Subcutaneous abdominal adipose tissue (tissue), 5 donors: ENCODE results near the gene CFAP69.

ENCODE experiments used
- H3K27ac ChIP-seq: one replicate; pipeline ENCODE4 v1.7.0; 2013; ENCODE audit warnings: low read depth, mild to moderate bottlenecking, inconsistent platforms, low read length, moderate library complexity
- H3K27me3 ChIP-seq, 5 donors: one replicate each; pipeline ENCODE4 v1.7.0; 2013; ENCODE audit warnings: low read length in 5 of 5, inconsistent platforms in 1 of 5; ENCODE audit not compliant: control insufficient read depth in 5 of 5, insufficient read depth in 4 of 5
- H3K36me3 ChIP-seq, 5 donors: one replicate each; pipeline ENCODE4 v1.7.0; 2013; ENCODE audit warnings: low read length in 5 of 5; ENCODE audit not compliant: control insufficient read depth in 5 of 5, insufficient read depth in 5 of 5
- H3K4me1 ChIP-seq, 5 donors: one replicate each; pipeline ENCODE4 v1.7.0; 2013; ENCODE audit warnings: low read length in 5 of 5, mild to moderate bottlenecking in 3 of 5, moderate library complexity in 1 of 5; ENCODE audit not compliant: control insufficient read depth in 5 of 5, insufficient read depth in 5 of 5
- H3K4me3 ChIP-seq, 5 donors: one replicate each; pipeline ENCODE4 v1.7.0; 2013; ENCODE audit warnings: low read length in 5 of 5, low read depth in 1 of 5
- H3K9ac ChIP-seq, 5 donors: one replicate each; pipeline ENCODE4 v1.7.0; 2013; ENCODE audit warnings: low read length in 5 of 5, mild to moderate bottlenecking in 4 of 5, moderate library complexity in 3 of 5
- H3K9me3 ChIP-seq, 5 donors: one replicate each; pipeline ENCODE4 v1.7.0; 2013; ENCODE audit warnings: low read length in 5 of 5; ENCODE audit not compliant: control insufficient read depth in 5 of 5
- donor health status: healthy.
- donor health status: healthy.
- donor health status: healthy.
- donor health status: healthy.
- donor health status: healthy.

The CFAP69 gene

DNA sequence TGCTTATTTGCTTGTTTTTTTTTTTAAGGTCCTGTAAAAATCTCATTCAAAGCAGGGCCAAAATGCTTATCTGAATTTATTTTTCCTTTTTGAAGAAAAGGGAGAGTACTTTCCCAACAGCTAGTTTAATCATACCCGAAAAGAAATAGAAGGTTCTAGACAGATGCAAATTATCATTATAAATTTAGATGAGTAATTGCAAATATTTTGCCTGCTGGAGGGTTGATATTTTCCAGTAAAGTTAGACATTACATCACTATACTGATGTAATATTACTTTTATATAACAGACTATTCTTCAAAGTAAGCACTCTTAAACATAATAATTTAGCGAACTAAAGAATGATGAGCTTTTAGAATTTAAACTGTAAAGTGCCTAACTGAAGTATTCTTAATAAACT lies 14.1 kb upstream of the CFAP69 start:
- Histone ChIP-seq H3K9me3 (no peaks in the 10 kb centered on the region), H3K9ac (no peak overlapping the region), H3K27ac (peak overlapping the region; percentile 1), H3K4me3 (no peak overlapping the region), H3K36me3 (peaks cover 0 to 17% (median 0%) of the 10 kb centered on the region in 5 donors), H3K4me1 (no peaks in the 10 kb centered on the region), H3K27me3 (no peaks in the 10 kb centered on the region)

GRCh38 chr7:90231304-90231703 lies 13.7 kb upstream of the CFAP69 start:
- no peak overlapping the region for H3K4me3 ChIP-seq
- H3K9me3 ChIP-seq = no peaks in the 10 kb centered on the region
- no peak overlapping the region for H3K9ac ChIP-seq
- H3K36me3 ChIP-seq = peaks cover 0 to 17% (median 0%) of the 10 kb centered on the region in 5 donors
- H3K27me3 ChIP-seq = no peaks in the 10 kb centered on the region
- no peaks in the 10 kb centered on the region for H3K4me1 ChIP-seq
- H3K27ac ChIP-seq = no peak overlapping the region

DNA sequence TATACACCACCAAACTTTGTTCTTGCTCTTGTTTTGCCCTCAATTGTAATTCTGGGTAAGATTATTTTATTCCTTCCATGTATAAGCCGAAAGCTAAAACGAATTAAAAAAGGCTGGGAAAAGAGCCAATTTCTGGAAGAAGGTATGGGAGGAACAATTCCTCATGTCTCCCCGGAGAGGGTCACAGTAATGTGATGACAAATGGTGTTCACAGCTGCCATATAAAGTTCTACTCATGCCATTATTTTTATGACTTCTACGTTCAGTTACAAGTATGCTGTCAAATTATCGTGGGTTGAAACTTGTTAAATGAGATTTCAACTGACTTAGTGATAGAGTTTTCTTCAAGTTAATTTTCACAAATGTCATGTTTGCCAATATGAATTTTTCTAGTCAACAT lies 12.5 kb upstream of the CFAP69 start:
- peaks cover 0 to 12% (median 0%) of the 10 kb centered on the region in 5 donors for H3K36me3 ChIP-seq
- no peaks in the 10 kb centered on the region for H3K27me3 ChIP-seq
- H3K4me1 ChIP-seq = no peaks in the 10 kb centered on the region
- no peak overlapping the region for H3K27ac ChIP-seq
- no peak overlapping the region for H3K4me3 ChIP-seq
- H3K9me3 ChIP-seq = no peaks in the 10 kb centered on the region
- H3K9ac ChIP-seq = no peak overlapping the region

GRCh38 chr7:90233569-90233968 lies 11.4 kb upstream of the CFAP69 start:
- Histone ChIP-seq H3K4me3 (no peak overlapping the region), H3K27me3 (no peaks in the 10 kb centered on the region), H3K9ac (no peak overlapping the region), H3K4me1 (no peaks in the 10 kb centered on the region), H3K36me3 (peaks cover 0 to 10% (median 0%) of the 10 kb centered on the region in 5 donors), H3K27ac (no peak overlapping the region), H3K9me3 (no peaks in the 10 kb centered on the region)

DNA sequence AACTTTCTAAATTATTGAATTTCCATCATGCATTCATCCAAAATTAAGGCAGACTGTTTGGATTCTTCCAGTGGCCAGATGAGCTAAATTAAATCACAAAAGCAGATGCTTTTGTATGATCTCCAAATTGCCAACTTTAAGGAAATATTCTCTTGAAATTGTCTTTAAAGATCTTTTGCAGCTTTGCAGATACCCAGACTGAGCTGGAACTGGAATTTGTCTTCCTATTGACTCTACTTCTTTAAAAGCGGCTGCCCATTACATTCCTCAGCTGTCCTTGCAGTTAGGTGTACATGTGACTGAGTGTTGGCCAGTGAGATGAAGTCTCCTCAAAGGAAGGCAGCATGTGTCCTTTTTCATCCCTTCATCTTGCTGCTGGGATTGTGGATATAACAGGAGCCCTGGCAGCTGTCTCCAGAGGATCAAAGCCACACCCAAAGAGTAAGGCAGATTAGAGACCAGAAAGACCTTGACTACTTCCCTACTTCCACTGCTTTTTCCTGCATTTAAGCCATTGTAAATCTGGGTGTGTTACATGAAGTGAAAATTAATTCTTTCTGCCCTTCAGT lies 8.2 kb upstream of the CFAP69 start:
- Histone ChIP-seq H3K27me3 (no peaks in the 10 kb centered on the region), H3K9me3 (no peaks in the 10 kb centered on the region), H3K36me3 (peaks cover 0 to 5% (median 0%) of the 10 kb centered on the region in 5 donors), H3K4me1 (no peaks in the 10 kb centered on the region), H3K9ac (no peak overlapping the region), H3K27ac (no peak overlapping the region), H3K4me3 (no peak overlapping the region)

- no peak overlapping the region for H3K27ac ChIP-seq
- no peaks in the 10 kb centered on the region for H3K4me1 ChIP-seq
- no peaks in the 10 kb centered on the region for H3K9me3 ChIP-seq
- H3K9ac ChIP-seq = no peak overlapping the region
- H3K36me3 ChIP-seq = peaks cover 0 to 5% (median 0%) of the 10 kb centered on the region in 5 donors
- H3K27me3 ChIP-seq = no peaks in the 10 kb centered on the region
- H3K4me3 ChIP-seq = no peak overlapping the region
Measured at GRCh38 chr7:90238022-90238421, 7.0 kb upstream of the CFAP69 start.

GRCh38 chr7:90238583-90238982 lies 6.4 kb upstream of the CFAP69 start:
- H3K9ac ChIP-seq = no peak overlapping the region
- H3K27ac ChIP-seq = no peak overlapping the region
- H3K9me3 ChIP-seq = no peaks in the 10 kb centered on the region
- no peaks in the 10 kb centered on the region for H3K27me3 ChIP-seq
- peaks cover 0 to 5% (median 0%) of the 10 kb centered on the region in 5 donors for H3K36me3 ChIP-seq
- H3K4me1 ChIP-seq = no peaks in the 10 kb centered on the region
- H3K4me3 ChIP-seq = no peak overlapping the region

DNA sequence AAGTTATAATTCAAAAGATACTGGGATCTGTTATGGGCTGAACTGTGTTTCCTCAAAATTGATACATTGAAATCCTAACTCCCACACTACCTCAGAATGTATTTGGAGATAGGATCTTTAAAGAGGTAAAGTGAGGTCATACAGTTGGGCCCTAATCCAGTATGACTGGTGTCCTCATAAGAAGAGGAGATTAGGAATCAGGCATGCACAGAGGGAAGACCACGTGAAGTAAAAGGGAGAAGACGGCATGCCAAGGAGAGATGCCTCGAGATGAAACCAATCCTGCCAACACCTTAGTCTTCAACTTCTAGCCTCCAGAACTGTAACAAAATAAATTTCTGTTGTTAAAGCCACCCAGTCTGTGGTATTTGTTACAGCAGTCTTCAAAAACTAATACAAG lies 5.9 kb upstream of the CFAP69 start:
- no peak overlapping the region for H3K27ac ChIP-seq
- H3K27me3 ChIP-seq = no peaks in the 10 kb centered on the region
- H3K4me3 ChIP-seq = no peak overlapping the region
- H3K4me1 ChIP-seq = peaks cover 0 to 1% (median under 1%) of the 10 kb centered on the region in 5 donors
- H3K36me3 ChIP-seq = peaks cover 0 to 5% (median 0%) of the 10 kb centered on the region in 5 donors
- no peak overlapping the region for H3K9ac ChIP-seq
- H3K9me3 ChIP-seq = no peaks in the 10 kb centered on the region

DNA sequence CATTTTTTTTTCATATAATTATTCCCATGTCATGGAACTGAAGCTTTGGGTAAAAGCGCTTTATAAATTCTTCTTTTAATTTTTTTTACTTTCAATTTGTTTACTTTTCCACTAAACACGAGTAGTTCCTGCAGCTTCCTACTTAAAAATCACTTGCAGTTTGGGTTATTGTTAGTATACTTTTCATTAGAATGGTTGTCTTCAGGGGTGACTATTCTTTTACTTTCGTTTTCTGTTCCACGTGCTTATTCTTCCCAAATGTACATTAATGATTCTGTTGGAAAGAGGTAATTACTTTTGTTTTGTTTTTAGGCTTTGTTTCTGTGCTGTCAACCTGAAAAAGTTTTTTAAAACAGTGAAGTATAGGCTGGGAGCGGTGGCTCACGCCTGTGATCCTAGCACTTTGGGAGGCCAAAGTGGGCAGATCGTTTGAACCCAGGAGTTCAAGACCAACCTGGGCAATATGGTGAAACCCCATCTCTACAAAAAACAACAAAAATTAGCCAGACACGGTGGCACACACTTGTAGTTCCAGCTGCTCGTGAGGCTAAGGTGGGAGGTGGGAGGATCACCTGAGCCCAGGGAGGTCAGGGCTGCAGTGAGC lies 5.2 kb upstream of the CFAP69 start:
- Histone ChIP-seq H3K9me3 (no peaks in the 10 kb centered on the region), H3K4me3 (no peak overlapping the region), H3K27me3 (no peaks in the 10 kb centered on the region), H3K4me1 (peaks cover 0 to 8% (median 7%) of the 10 kb centered on the region in 5 donors), H3K27ac (no peak overlapping the region), H3K36me3 (peaks cover 0 to 5% (median 0%) of the 10 kb centered on the region in 5 donors), H3K9ac (no peak overlapping the region)

GRCh38 chr7:90242369-90243168 lies 2.4 kb upstream of the CFAP69 start:
- no peak overlapping the region for H3K9ac ChIP-seq
- H3K4me1 ChIP-seq = peaks cover 6 to 28% (median 21%) of the 10 kb centered on the region in 5 donors
- H3K36me3 ChIP-seq = peaks cover 0 to 3% (median 0%) of the 10 kb centered on the region in 5 donors
- H3K27me3 ChIP-seq = peaks cover 0 to 3% (median 0%) of the 10 kb centered on the region in 5 donors
- no peaks in the 10 kb centered on the region for H3K9me3 ChIP-seq
- H3K27ac ChIP-seq = no peak overlapping the region
- no peak overlapping the region for H3K4me3 ChIP-seq
